ENCODE results near the gene BCKDHA.
"Not testable (repeated sequence)": the region's sequence is repeated elsewhere in the genome, so short reads cannot be mapped to it uniquely, and the experiment has no call there.

Gene BCKDHA

GRCh38 chr19:41456342-41456918 lies 58.8 kb downstream of the BCKDHA start:
- ATAC-seq (replicated peaks; ENCODE audit: extremely low read depth, poor library complexity, severe bottlenecking): no peak
- no peak for DNase-seq (ENCODE audit: low spot score in 2 of 2)
- no peaks in the 10 kb centered on the region for H3K9me3 Mint-ChIP-seq
- no peaks in the 10 kb centered on the region for H3K4me1 Mint-ChIP-seq
- no peak overlapping the region for H3K27ac Mint-ChIP-seq (ENCODE audit: low read depth)
- H3K27me3 Mint-ChIP-seq: peaks cover 48% of the 10 kb centered on the region
- no peaks in the 10 kb centered on the region for H3K36me3 Mint-ChIP-seq (ENCODE audit: insufficient read depth)
- H3K4me3 Mint-ChIP-seq: no peak overlapping the region

DNA sequence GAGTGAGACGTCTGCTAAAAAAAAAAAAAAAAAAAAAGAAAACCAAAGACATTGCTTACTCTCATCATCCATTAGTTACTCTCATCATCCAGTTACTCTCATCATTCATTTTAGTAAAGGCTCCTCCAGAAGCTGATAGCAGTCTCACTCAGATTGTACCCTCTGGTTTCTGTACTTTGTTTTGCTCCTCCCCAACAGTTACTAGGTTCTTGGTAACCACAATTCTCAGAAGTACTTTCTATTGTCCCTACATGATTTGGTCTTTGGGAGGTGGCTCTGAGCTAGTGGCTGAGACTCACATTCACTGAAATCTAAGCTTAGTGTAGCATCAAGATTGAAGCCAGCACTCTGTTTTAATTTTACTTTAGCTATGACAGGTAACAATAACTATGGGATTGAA lies 59.6 kb downstream of the BCKDHA start:
- H3K27me3 Mint-ChIP-seq: peaks cover 56% of the 10 kb centered on the region
- no peaks in the 10 kb centered on the region for H3K4me1 Mint-ChIP-seq
- no peak overlapping the region for H3K27ac Mint-ChIP-seq (ENCODE audit: low read depth)
- no peak overlapping the region for H3K4me3 Mint-ChIP-seq
- no peaks in the 10 kb centered on the region for H3K36me3 Mint-ChIP-seq (ENCODE audit: insufficient read depth)
- DNase-seq (ENCODE audit: low spot score in 2 of 2) (no peak), ATAC-seq (replicated peaks; ENCODE audit: extremely low read depth, poor library complexity, severe bottlenecking) (no peak)
- no peaks in the 10 kb centered on the region for H3K9me3 Mint-ChIP-seq

GRCh38 chr19:41462497-41462896 lies 64.9 kb downstream of the BCKDHA start:
- Mint-ChIP-seq H3K4me3 (no peak overlapping the region), H3K27me3 (peaks cover 96% of the 10 kb centered on the region), H3K27ac (ENCODE audit: low read depth) (no peak overlapping the region), H3K4me1 (peaks cover 10% of the 10 kb centered on the region), H3K36me3 (ENCODE audit: insufficient read depth) (no peaks in the 10 kb centered on the region), H3K9me3 (no peaks in the 10 kb centered on the region)
- DNase-seq (ENCODE audit: low spot score in 2 of 2): no peak
- ATAC-seq (replicated peaks; ENCODE audit: extremely low read depth, poor library complexity, severe bottlenecking): no peak

GRCh38 chr19:41463257-41464256 lies 65.9 kb downstream of the BCKDHA start:
- not testable (repeated sequence) for DNase-seq (ENCODE audit: low spot score in 2 of 2); H3K9me3 Mint-ChIP-seq; H3K36me3 Mint-ChIP-seq (ENCODE audit: insufficient read depth); H3K4me1 Mint-ChIP-seq; ATAC-seq (replicated peaks; ENCODE audit: extremely low read depth, poor library complexity, severe bottlenecking)
- H3K27me3 Mint-ChIP-seq: peaks cover 96% of the 10 kb centered on the region
- peak overlapping the region; percentile 42 for H3K27ac Mint-ChIP-seq (ENCODE audit: low read depth)
- H3K4me3 Mint-ChIP-seq: peak overlapping the region; percentile 25

All from central memory CD8-positive, alpha-beta T cell (primary cell).